ENCODE measurements around the gene CTRB2. TPM values are rescaled to one million over a fixed set of nuclear protein-coding genes. Genes with fewer than 3 reads are reported as not detected.
"Not testable (repeated sequence)": the region's sequence is repeated elsewhere in the genome, so short reads cannot be mapped to it uniquely, and the experiment has no call there.

CTRB2 gene
- total RNA-seq, 6 donors from 2014 or later = 9.8 to 15.9 TPM; not detected in 4

GRCh38 chr16:75216127-75216526, 9.2 kb upstream of the CTRB2 start:
- WGBS, 2 donors = 81 to 88% methylated on average over 2 of the region's 2 CpGs
- peaks cover 0 to 10% (median 0%) of the 10 kb centered on the region in 4 donors for H3K4me1 ChIP-seq
- H3K27me3 ChIP-seq = no peaks in the 10 kb centered on the region
- no peak overlapping the region for H3K4me3 ChIP-seq
- no peaks in the 10 kb centered on the region for H3K36me3 ChIP-seq
- no peak for DNase-seq
- no peaks in the 10 kb centered on the region for H3K9me3 ChIP-seq
- ATAC-seq (ENCODE audit: low FRiP score in 2 of 2) = no peak
- H3K27ac ChIP-seq = no peak overlapping the region
- no peak for TF ChIP-seq EP300 (IDR thresholded peaks at IDR 0.05)
- no peak for TF ChIP-seq POLR2A (IDR thresholded peaks at IDR 0.05)
- no peak for TF ChIP-seq CTCF (IDR thresholded peaks at IDR 0.05)
- TF ChIP-seq POLR2AphosphoS5 (IDR thresholded peaks at IDR 0.05) = no peak

GRCh38 chr16:75211286-75211685, 4.3 kb upstream of the CTRB2 start:
- H3K27ac ChIP-seq; H3K9me3 ChIP-seq; ATAC-seq (ENCODE audit: low FRiP score in 2 of 2); H3K4me3 ChIP-seq; DNase-seq; H3K36me3 ChIP-seq; H3K4me1 ChIP-seq; H3K27me3 ChIP-seq: not testable (repeated sequence)
- WGBS, 2 donors = 87 to 93% methylated on average over 9 to 10 of the region's 10 CpGs

- H3K4me3 ChIP-seq = no peak overlapping the region
- no peak overlapping the region for H3K27ac ChIP-seq
- 88 to 90% methylated on average over 5 of the region's 5 CpGs for WGBS, 2 donors
- no peak for DNase-seq
- TF ChIP-seq EP300 (IDR thresholded peaks at IDR 0.05) (no peak), CTCF (IDR thresholded peaks at IDR 0.05) (no peak), POLR2A (IDR thresholded peaks at IDR 0.05) (no peak), POLR2AphosphoS5 (IDR thresholded peaks at IDR 0.05) (no peak)
- no peaks in the 10 kb centered on the region for H3K4me1 ChIP-seq
- no peaks in the 10 kb centered on the region for H3K9me3 ChIP-seq
- no peaks in the 10 kb centered on the region for H3K27me3 ChIP-seq
- ATAC-seq (ENCODE audit: low FRiP score in 2 of 2) = no peak
- H3K36me3 ChIP-seq = no peaks in the 10 kb centered on the region
Measured at GRCh38 chr16:75209944-75210343, 3.0 kb upstream of the CTRB2 start.

GRCh38 chr16:75209514-75209913, 2.6 kb upstream of the CTRB2 start:
- not testable (repeated sequence) for DNase-seq; H3K4me1 ChIP-seq; H3K27me3 ChIP-seq; H3K36me3 ChIP-seq; H3K4me3 ChIP-seq; ATAC-seq (ENCODE audit: low FRiP score in 2 of 2); H3K9me3 ChIP-seq; H3K27ac ChIP-seq
- 87 to 88% methylated on average over 7 of the region's 7 CpGs for WGBS, 2 donors

GRCh38 chr16:75208861-75209505, 2.0 kb upstream of the CTRB2 start:
- TF ChIP-seq EP300 (IDR thresholded peaks at IDR 0.05) (no peak), POLR2A (IDR thresholded peaks at IDR 0.05) (no peak), CTCF (IDR thresholded peaks at IDR 0.05) (no peak), POLR2AphosphoS5 (IDR thresholded peaks at IDR 0.05) (no peak)
- DNase-seq = peak in 1 of 2 donors; percentile 65
- H3K36me3 ChIP-seq = no peaks in the 10 kb centered on the region
- no peaks in the 10 kb centered on the region for H3K4me1 ChIP-seq
- H3K9me3 ChIP-seq = no peaks in the 10 kb centered on the region
- H3K27me3 ChIP-seq = no peaks in the 10 kb centered on the region
- 83 to 96% methylated on average over 8 to 26 of the region's 27 CpGs for WGBS, 2 donors
- no peak for ATAC-seq (ENCODE audit: low FRiP score in 2 of 2)
- H3K4me3 ChIP-seq = no peak overlapping the region
- no peak overlapping the region for H3K27ac ChIP-seq

GRCh38 chr16:75208242-75208825, 1.4 kb upstream of the CTRB2 start:
- Histone ChIP-seq H3K9me3 (no peaks in the 10 kb centered on the region), H3K27ac (no peak overlapping the region), H3K4me1 (no peaks in the 10 kb centered on the region), H3K4me3 (no peak overlapping the region), H3K36me3 (no peaks in the 10 kb centered on the region), H3K27me3 (no peaks in the 10 kb centered on the region)
- no peak for TF ChIP-seq EP300 (IDR thresholded peaks at IDR 0.05)
- no peak for TF ChIP-seq POLR2A (IDR thresholded peaks at IDR 0.05)
- no peak for TF ChIP-seq POLR2AphosphoS5 (IDR thresholded peaks at IDR 0.05)
- no peak for TF ChIP-seq CTCF (IDR thresholded peaks at IDR 0.05)
- ATAC-seq (ENCODE audit: low FRiP score in 2 of 2) (no peak), DNase-seq (no peak)
- 74 to 82% methylated on average over 11 to 13 of the region's 13 CpGs for WGBS, 2 donors
